NB4 (cell line): Measurements from ENCODE around the gene TSTD2.

Source experiments
- DNase-seq: peaks from one replicate; pipeline ENCODE4 v3.0.0; 2010; ENCODE audit warnings: low read depth
- H3K4me3 ChIP-seq: one replicate; pipeline ENCODE4 v1.5.1; 2011; ENCODE audit warnings: mild to moderate bottlenecking, low read depth, low read length, moderate library complexity
- MAX ChIP-seq: IDR thresholded peaks from 2 replicates; pipeline ENCODE4 v1.6.1; 2011; ENCODE audit warnings: low read depth, low read length
- MYC ChIP-seq: IDR thresholded peaks from 2 replicates; pipeline ENCODE4 v1.6.1; 2011; ENCODE audit warnings: low read depth, low read length
- POLR2A ChIP-seq: IDR thresholded peaks from 2 replicates; pipeline ENCODE4 v1.6.1; 2011; ENCODE audit warnings: mild to moderate bottlenecking; ENCODE audit not compliant: insufficient read length; ENCODE audit errors: extremely low read depth
- TF ChIP-seq, protein P1 (sequence below): IDR thresholded peaks from one replicate; pipeline ENCODE4 v1.5.1; 2012; ENCODE audit warnings: low read depth, low read length

TSTD2 gene

DNA sequence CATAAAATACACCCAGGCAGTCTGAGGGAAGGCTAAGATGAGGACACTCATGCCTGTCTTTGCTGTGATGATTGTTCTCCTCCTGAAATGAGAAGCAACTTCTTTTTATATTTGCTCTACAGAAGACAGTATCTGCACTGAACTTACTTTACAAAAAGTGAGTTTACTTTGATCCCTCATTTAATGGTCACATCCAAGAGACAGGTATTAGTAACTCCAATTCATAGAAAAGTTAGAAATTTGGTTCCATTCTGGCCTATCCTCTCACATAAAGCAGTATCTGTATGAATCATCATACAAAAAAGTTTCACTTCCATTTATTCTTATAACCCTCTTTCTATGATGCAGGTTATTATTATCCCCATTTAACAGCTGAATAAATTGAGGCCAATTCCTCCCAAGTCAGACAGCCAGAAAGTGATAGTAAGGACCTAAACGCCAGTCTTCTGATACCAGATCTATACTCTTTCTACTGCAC is 15.2 kb downstream of the TSTD2 start:
- no peak for DNase-seq
- no peak overlapping the region for H3K4me3 ChIP-seq
- TF ChIP-seq POLR2A: no peak
- no peak for TF ChIP-seq MAX
- TF ChIP-seq, protein P1, sequence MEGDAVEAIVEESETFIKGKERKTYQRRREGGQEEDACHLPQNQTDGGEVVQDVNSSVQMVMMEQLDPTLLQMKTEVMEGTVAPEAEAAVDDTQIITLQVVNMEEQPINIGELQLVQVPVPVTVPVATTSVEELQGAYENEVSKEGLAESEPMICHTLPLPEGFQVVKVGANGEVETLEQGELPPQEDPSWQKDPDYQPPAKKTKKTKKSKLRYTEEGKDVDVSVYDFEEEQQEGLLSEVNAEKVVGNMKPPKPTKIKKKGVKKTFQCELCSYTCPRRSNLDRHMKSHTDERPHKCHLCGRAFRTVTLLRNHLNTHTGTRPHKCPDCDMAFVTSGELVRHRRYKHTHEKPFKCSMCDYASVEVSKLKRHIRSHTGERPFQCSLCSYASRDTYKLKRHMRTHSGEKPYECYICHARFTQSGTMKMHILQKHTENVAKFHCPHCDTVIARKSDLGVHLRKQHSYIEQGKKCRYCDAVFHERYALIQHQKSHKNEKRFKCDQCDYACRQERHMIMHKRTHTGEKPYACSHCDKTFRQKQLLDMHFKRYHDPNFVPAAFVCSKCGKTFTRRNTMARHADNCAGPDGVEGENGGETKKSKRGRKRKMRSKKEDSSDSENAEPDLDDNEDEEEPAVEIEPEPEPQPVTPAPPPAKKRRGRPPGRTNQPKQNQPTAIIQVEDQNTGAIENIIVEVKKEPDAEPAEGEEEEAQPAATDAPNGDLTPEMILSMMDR: no peak
- no peak for TF ChIP-seq MYC

- peak; percentile 67 for DNase-seq
- TF ChIP-seq MAX: no peak
- no peak for TF ChIP-seq MYC
- TF ChIP-seq, protein P1: peak; percentile 68
- TF ChIP-seq POLR2A: no peak
- H3K4me3 ChIP-seq: no peak overlapping the region
Measured at GRCh38 chr9:97615439-97616072, 17.6 kb downstream of the TSTD2 start.

- TF ChIP-seq POLR2A: no peak
- TF ChIP-seq, protein P1: no peak
- TF ChIP-seq MYC: no peak
- TF ChIP-seq MAX: no peak
- no peak for DNase-seq
- no peak overlapping the region for H3K4me3 ChIP-seq
Measured at GRCh38 chr9:97604901-97605645, 28.1 kb downstream of the TSTD2 start.

- TF ChIP-seq, protein P1: no peak
- no peak for TF ChIP-seq POLR2A
- no peak for TF ChIP-seq MYC
- no peak for TF ChIP-seq MAX
- H3K4me3 ChIP-seq: no peak overlapping the region
- no peak for DNase-seq
Measured at GRCh38 chr9:97602430-97602829, 30.7 kb downstream of the TSTD2 start.

GRCh38 chr9:97601228-97601898 is 31.8 kb downstream of the TSTD2 start:
- TF ChIP-seq MAX (no peak), MYC (no peak), POLR2A (no peak)
- TF ChIP-seq, protein P1: no peak
- H3K4me3 ChIP-seq: no peak overlapping the region
- DNase-seq: no peak
